Hematopoietic multipotent progenitor cell treated with erythropoietin and hydrocortisone succinate and interleukin-3 and kit ligand, for 6 days (in vitro differentiated cells): ENCODE data around the gene CNNM3.
"Not testable (repeated sequence)": the region's sequence is repeated elsewhere in the genome, so short reads cannot be mapped to it uniquely, and the experiment has no call there.

ENCODE experiments used
- DNase-seq: peaks from one replicate; pipeline ENCODE4 v3.0.0-alpha.2; 2015

The CNNM3 gene

DNA sequence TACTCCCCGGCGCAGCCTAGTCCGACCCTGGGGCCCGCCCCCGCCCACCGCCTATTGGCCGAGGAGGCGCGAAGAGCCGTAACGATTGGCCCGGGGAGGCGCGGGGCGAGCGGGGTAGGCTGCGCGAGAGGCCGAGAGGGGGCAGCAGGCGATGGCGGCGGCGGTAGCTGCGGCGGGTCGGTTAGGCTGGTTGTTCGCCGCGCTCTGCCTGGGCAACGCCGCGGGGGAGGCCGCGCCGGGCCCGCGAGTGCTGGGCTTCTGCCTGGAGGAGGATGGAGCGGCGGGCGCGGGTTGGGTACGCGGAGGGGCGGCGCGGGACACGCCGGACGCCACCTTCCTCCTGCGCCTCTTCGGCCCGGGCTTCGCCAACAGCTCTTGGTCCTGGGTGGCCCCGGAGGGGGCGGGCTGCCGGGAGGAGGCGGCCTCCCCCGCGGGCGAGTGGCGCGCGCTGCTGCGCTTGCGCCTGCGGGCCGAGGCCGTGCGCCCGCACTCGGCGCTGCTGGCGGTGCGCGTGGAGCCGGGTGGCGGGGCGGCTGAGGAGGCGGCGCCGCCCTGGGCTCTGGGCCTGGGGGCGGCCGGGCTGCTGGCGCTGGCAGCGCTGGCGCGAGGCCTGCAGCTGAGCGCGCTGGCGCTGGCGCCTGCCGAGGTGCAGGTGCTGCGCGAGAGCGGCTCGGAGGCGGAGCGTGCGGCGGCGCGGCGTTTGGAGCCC is at the start of gene CNNM3:
CNNM3 (plus strand) TSS at position 142 of the 709 bp plus-strand sequence; CDS start at position 152, 10 bp downstream.
- peak; percentile 95 for DNase-seq

DNA sequence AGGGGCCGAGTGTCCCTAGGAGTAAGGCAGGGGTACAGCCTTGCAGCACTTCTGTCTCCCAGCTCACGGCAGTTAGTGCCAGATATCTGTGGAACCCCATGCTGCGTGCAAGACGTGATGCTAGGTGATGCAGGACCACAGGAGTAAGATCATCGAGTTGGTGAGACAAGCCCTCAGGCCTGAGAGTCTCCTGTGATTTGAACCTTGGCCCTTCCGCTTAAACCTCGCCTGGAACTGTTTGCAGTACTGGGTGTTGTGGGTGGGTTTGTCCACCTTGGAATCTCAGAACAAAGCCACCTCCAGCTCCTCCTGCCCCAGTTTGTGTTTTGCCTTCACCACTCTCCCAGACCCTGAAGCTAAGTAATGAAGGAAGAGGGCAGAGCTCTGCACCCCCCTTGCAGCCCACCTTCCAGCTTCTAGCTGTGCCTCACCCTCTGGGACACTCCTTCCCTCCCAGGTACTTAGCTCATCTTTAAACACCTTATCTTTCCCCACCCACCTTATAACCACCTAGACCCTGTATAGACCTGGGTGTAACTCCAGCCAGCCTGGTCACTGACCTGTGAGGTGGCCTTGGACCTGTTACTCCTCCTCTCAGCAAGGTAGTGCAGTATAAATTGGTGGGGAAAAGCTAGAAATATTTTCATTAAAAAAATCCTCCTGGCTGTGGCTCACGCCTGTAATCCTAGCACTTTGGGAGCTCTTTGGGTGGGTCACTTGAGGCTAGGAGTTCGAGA is 48.8 kb upstream of the CNNM3 start:
- DNase-seq = no peak

DNA sequence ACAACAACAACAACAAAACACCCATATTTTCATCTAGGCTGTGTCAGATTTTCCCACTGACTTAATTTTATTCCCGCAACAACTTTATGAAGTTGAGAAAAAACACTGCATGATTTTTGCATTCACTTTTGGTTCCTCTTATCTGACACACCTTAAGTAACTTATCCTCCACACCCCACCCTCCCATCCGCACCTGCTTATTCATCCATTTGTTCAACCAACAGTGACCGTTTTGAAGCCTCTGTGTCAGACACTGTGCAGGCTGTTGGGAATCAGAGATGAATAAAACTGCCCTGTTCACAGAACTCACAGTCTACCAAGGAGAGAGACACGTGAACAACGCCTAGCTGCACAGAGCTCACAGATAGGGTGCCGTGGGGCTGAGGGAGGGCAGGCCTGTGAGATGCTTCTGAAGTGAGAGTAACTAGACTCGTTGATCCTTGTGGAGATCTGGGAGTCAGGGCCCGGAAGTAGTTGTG is 47.9 kb upstream of the CNNM3 start:
- DNase-seq = no peak

DNA sequence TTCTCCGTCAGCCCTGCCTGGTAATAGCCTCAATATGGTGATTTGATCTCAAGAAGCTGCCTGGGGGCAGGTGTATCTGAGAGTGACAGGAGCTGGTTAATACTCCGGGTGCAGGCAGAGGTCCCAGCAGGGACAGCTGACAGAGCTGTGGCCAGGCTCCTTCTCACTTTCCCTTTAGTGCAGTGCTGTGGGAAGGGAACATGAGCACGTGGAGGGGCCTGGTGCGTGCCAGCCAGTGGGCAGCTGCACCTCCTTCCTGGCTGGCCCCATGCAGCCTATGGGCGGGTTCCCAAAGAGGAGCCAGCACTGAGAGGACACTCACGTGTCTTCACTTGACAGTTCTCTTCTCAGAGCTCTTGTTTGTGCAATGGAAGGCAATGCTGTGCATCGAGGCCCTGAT is 46.3 kb upstream of the CNNM3 start:
- no peak for DNase-seq

DNA sequence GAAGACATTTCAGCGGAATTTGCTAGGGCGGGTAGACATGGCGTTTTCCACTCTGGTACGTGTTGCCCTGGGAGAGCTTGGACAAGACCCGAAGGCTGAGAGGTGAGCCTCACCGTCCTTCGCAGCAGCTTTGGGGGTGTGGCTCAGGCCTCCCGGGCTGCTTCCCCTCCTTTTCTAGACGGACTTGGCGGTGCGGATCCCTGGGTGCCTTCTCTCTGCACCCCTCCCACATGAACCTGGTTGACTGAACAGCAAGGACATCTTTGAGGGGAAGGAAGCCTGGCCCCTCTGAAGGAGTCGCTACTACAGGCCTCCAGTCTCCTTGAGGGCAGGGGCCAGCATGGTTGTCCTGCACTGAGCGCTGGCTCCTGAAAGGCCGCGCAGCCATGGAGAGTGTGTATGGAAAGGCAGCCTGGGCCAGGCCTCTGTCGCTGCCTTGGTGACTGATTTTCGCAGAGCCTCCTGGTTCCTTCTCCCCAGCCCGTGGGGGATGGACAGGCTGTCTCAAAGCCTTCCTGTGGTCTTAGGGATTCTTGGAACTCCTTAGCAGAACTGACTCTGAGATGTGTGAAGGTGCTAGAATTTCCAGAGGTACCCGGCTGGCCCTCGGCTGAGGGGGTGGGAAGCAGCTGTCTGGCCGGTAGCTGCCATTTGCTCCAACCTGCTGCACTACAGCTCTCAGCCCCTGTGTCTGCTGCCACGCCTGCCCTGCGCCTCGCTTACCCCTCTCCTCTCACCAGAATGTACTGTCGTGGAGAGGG is 45.4 kb upstream of the CNNM3 start:
- no peak for DNase-seq

DNA sequence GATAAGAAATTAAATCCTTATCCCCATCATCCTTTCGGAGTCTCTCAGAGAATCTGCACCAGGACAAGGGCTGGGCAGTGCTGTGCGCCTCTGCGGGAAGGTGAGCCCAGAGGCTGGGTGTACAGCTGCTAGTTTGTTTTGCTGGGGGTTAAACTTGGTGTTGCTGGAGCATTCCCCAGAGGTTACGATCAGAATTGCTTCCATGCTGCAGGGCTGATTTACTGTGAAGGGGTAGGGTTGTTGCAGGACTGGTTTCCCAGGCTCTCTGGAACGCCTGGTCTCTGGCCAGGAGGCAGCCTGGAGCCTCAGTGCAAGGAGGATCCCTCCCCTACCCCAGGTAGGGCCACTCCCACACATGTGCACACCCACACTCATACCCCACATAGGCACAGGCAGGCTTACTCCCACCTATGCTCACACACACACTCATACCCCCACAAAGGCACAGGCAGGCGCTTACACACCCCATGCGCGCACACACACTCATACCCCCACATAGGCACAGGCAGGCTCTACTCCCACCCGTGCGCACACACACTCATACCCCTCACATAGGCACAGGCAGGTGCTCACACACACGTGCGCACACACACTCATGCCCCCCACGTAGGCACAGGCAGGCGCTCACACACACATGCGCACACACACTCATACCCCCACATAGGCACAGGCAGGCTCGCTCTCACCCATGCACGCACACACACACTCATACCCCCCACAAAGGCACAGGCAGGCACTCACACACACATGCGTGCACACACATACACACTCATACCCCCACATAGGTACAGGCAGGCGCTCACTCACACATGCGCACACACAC is 44.1 kb upstream of the CNNM3 start:
- DNase-seq = no peak

DNA sequence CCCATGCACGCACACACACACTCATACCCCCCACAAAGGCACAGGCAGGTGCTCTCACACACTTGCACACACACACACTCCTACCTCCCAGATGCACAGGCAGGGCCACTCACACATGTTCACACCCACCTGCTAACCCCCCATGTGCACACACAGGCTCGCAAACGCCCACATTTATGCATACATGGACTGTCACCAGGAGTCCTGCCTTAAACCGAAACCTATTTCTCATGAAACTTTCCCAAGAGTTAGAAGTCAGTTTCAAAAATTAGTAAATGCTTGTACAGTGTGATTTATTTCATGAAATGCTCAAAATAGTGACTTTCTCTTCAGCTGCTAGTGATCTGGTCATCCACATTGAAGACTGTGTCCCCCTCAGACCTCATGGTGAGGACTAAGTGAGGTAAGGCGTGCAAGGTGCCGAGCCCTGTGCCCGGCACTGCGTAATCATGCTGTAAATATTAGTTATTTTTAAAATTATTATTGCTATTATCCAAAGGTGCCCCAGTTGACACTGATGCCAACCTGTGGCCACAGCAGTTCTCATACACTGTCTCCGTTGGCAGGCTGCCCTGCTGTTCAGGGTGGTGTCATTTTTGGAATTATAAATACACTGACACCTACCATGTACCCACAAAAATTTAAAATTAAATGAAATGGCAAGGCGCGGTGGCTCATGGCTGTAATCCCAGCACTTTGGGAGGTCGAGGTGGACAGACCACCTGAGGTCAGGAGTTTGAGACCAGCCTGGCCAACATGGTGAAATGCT is 43.0 kb upstream of the CNNM3 start:
- peak; percentile 59 for DNase-seq

DNA sequence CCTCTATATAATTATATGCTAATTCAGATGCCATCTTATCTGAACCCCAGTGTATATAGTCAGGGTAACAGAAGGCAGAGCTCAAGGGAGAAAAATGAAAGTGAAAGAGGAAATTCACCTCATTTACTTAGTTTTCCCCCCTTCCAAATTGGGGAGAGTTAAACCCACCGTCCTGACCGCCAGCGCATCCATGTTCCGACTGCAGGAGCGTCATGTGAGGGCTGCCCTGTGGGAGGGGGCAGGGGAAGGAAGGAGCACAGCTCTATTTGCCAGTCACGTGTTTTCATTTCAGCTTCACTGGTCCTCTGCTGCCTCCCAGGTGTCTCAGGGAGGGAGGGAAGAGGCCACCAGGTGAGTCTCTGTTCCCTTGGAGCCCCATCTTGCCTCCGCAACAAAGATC is 42.1 kb upstream of the CNNM3 start:
- peak; percentile 61 for DNase-seq

DNA sequence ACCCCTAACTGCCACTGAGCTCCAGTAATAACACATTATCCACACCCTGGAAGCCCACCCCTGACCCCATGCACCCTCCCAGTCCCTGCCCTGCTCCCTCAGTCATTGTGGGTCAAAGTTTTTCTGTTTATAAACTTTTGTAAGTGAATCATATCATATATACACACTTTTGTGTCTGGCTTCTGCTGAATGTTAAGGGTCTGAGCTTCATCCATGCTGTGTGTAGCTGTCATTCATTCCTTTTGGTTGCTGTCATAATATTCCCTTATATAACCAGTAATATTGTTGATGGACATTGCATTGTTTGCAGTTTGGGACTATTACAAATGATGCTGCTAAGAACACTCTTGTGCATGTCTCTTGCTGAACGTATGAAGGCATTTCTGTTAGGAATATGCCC is 40.9 kb upstream of the CNNM3 start:
- no peak for DNase-seq

DNA sequence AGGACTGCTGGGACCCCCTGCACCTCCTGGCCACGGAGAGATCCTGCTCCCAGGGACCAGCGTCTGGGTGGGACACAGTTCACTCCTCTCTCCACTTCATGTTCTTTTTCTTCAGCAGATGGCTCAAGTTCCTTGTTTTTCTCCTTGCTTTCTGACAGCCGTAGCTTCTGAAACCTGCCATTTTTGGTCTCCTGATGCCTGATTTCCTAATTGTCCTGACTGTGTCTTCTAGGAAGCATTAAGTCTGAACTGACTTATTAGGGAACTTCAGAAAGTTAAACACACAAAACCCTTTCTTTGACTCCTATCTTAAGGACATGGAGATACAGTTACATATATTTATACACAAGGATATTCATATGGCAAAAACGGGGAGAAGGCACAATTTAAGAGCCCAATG is 32.7 kb upstream of the CNNM3 start:
- no peak for DNase-seq

DNA sequence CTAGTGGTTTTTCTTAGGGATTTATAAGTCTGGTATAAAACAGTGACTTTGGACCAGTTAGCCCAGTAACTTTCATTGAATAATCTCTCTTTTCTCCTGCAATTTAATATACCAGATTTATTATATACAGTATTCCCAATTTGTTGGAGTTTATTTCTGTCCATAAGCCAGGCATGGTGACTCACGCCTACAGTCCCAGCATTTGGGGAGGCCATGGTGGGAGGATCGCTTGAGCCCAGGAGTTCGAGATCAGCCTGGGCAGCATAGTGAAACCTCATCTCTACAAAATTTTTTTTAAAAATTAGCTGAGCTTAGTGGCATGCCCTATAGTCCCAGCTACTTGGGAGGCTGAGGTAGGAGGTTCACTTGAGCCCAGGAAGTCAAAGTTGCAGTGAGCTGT is 28.7 kb upstream of the CNNM3 start:
- DNase-seq = no peak

DNA sequence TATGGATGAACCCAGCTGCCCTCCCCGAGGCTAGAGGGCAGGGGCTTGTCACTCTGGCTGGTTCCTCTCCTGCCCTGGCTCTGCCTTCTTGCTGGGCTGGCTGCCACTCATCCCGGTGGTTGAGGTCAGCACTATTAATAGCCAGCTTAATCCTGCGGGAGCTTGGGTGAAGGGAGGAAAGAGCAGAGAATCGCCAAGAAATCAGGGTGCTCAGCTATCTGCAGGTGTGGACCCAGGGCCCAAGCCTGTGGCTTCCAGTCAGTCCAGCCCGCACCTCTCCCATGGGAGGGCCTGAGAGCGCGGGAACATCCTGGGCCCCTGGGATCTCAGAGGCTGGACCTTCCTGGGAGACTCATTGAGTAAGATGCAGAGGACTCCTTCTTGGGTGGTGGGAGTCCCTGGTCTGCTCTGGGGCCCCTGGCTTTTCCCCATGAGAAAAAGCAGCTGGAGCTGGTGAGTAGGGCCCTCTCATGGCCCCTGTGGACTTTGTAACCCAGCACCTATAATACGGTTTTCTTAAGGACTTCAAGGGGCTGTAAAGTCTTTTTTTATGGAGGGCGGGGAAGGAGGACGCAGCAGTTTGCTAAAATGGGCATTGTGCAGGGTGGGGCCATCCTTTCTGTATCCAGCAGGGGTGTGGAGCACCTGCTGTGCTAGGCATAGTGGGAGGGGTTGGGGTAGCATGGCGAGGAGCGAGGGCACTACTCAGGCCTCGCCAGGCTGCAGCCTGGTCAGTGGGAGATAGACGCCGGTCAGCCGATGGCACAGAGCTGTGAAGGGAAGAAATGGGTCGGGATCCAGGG is 27.4 kb upstream of the CNNM3 start:
- no peak for DNase-seq

DNA sequence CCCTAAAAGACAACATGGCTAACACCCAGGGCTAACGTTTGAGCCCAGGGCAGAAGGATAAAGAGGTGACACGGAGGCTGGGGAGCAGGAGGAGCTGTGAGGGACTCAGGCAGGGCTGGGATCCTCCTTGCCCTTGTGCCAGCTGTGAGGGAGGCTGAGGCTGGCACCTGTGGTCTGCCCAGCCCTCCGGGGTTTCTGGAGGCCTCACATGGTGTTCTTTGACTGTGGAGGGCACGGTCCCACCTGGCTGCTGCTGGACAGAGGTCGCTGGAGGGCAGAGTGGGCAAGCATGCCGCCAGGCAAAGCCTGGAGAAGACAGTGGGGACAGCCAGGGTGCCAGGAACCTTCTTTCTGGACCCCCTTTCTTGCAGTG is 26.8 kb upstream of the CNNM3 start:
- DNase-seq = no peak

DNA sequence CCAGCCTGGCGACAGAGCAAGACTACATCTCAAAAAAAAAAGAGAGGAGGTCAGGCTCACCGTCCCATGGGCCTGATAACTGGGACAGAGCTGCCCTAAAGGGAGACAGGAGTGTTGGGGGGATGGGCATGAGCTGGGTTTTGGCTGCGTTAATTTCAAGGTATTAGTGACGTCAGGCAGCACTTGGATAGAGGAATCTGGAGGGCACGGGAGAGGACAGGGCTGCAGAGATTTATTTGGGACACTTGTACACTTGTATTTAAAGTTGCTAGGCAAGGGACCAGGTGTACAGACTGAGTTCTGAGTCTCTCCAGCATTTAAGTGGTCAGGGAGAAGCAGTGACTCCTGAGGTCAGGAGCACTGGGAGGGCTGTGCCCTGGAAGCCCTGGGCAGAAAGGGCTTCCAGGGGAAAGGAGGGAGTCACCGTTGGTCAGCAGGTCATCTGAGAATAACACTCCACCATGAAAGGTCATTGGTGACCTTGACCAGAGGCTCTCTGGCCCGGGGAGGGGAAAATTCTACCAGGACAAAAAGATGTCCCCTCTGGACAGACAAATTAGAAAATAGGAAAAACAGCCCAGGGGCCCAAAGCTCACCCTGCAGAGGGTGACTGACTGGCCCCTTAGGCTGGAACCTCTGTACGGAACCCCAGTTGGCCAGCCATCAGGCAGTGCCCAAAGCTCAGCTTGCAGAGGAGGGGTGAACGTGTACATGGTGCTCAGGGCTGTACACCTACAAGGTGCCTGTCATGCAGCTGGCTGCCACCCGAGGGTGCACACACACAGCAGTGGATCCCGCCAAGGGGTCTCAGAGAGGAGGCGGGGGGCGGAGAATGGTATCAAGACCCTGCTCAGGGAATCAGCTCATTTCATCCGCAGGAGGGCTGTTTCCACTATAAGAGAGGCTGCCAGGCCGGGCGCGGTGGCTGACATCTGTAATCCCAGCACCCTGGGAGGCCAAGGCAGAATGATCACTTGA is 23.0 kb upstream of the CNNM3 start:
- DNase-seq = no peak

DNA sequence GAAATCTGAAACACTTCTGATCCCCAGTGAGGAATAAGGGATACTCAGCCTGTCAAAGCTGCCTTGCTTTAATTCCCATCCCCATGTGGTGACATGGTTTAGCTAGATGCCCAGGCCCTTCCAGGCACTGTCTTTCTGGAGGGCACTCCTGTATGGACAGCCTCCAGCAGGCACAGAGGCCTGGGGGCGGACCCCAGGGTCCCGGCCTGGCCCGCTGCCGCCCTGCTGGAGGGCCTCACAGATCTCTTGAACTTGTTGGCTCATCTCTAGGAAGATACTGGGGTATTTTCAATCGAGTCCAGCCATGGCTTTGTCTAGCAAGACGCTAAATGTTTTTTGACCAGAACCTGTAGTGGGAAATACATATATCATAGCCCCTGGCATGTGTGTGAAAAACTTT is 21.0 kb upstream of the CNNM3 start:
- DNase-seq = no peak

DNA sequence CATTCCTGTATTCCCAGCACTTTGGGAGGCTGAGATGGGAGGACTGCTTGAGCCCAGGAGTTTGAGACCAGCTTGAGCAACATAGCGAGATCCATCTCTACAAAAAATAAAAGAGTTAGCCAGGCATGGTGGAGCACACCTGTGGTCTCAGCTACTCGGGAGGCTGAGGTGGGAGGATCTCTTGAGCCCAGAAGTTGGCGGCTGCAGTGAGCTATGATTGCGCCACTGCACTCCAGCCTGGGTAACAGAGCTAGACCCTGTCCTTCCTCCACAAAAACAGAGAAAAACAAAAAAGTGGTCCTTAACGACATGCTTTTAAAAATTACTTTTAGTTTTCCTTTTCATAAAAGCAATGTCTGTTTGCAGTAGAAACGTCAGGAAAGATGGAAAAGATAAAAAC is 19.6 kb upstream of the CNNM3 start:
- not testable (repeated sequence) for DNase-seq

DNA sequence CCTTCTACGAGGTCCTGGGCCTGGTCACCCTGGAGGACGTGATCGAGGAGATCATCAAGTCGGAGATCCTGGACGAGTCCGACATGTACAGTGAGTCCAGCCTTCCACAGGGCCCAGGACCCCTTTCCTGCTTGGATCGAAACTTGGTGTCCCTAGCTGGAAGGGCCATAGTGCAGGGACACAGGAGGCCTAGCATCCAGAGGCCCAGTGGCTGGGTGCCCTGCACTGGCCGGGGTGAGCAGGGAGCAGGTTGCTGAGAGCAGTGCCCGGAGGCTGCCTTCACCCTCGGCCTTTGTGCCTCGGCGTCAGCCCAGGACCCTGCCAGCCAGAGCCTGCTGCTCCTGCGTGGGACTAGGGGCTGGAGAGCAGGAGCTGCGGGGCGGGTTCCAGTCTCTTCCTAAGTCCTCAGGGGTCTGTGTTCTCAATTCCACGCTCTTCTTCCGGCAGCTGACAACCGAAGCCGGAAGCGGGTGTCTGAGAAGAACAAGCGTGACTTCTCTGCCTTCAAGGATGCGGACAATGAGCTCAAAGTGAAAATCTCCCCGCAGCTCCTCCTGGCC is 18.9 kb upstream of the CNNM3 start:
- no peak for DNase-seq

DNA sequence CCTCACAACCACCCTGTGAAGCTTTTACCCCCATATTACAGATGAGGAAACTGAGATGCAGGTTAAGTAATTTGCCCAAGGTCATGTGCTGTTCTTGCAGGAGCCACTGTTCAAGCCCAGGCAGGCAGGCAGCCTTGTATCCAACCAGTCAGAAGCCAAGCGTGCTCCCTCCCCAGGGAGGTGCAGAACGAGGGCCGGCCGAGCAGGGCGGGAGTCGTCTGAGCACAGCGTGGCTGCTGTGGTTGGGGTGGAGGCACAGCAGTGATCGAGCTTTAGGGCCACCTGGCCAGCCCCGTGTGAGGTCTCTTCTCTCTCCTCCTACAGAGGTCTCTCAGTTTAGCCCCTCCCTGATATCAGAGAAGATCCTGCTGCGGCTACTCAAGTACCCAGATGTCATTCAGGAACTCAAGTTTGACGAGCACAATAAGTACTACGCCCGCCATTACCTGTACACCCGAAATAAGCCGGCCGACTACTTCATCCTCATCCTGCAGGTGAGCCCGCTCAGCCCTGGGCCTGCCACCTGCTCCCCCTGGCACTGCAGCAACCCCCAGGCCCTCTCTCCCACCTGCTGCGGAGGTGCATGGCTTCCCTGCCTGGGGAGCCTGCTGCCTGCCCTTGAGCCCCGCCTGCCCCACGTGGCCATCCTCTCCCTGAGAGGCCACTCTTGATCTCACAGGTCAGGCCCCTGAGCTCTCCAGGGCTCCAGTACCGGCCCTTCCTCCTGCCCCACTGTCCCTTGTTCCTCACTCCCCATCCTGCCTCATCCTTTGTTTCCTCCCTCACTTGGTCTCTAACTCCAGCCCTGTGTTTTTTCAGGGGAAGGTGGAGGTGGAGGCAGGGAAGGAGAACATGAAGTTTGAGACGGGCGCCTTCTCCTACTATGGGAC is 17.1 kb upstream of the CNNM3 start:
- DNase-seq = no peak

DNA sequence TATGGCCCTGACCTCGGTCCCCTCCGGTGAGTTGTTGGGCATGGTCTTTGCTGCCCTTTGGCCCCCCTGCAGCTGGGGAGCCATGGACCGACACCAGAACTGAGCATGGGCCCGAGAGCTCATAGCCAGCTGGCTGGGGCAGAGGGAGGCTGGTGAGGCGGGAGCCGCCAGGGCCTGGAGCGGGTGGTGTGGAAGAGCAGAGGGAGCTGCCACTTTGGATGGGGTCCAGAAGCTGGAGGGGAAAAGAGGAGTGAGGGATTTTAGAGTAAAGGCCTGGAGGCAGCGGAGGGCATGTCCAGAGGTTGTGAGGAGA is 16.5 kb upstream of the CNNM3 start:
- DNase-seq = no peak
